Uterus (tissue), 2 donors: ENCODE measurements around the gene HLA-DQA1.

Experiments
- POLR2A ChIP-seq, 2 donors: fragments of 450-650 bp; IDR thresholded peaks; one replicate each; pipeline ENCODE4 v1.6.1; 2016; ENCODE audit warnings: antibody characterized with exemption in 2 of 2, mild to moderate bottlenecking in 1 of 2, moderate library complexity in 1 of 2
- TF ChIP-seq, protein P1 (sequence below), 4 experiments: fragments of 200-600 bp in 2 of 4; fragments of 450-650 bp in 2 of 4; sonication (generic) in 2 of 4; IDR thresholded peaks; one replicate each; pipeline ENCODE4 v1.5.1; 2016 to 2019; ENCODE audit warnings: antibody characterized with exemption in 4 of 4, mild to moderate bottlenecking in 2 of 4, moderate library complexity in 1 of 4

- TF ChIP-seq, protein P1, sequence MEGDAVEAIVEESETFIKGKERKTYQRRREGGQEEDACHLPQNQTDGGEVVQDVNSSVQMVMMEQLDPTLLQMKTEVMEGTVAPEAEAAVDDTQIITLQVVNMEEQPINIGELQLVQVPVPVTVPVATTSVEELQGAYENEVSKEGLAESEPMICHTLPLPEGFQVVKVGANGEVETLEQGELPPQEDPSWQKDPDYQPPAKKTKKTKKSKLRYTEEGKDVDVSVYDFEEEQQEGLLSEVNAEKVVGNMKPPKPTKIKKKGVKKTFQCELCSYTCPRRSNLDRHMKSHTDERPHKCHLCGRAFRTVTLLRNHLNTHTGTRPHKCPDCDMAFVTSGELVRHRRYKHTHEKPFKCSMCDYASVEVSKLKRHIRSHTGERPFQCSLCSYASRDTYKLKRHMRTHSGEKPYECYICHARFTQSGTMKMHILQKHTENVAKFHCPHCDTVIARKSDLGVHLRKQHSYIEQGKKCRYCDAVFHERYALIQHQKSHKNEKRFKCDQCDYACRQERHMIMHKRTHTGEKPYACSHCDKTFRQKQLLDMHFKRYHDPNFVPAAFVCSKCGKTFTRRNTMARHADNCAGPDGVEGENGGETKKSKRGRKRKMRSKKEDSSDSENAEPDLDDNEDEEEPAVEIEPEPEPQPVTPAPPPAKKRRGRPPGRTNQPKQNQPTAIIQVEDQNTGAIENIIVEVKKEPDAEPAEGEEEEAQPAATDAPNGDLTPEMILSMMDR (IDR thresholded peaks at IDR 0.05) = no peak
- no peak for TF ChIP-seq POLR2A (IDR thresholded peaks at IDR 0.05)
These were observed 21.2 kb downstream of the HLA-DQA1 start for GRCh38 chr6:32658268-32658897.
